ENCODE measurements around the gene THAP7.

GRCh38 chr22:20999350-21000206, 2.3 kb downstream of the THAP7 start:
- no peak for TF ChIP-seq YY1 (IDR thresholded peaks at IDR 0.05; ENCODE audit: insufficient read depth, insufficient read length)
- TF ChIP-seq ZNF274 (IDR thresholded peaks at IDR 0.05; ENCODE audit: low read depth, low read length), result no peak
